ENCODE data around the gene CALD1. TPM values are rescaled to one million over a fixed set of nuclear protein-coding genes. Genes with fewer than 3 reads are reported as not detected.

CALD1 gene
- total RNA-seq, 1 experiment from 2014 or later = 147 TPM

DNA sequence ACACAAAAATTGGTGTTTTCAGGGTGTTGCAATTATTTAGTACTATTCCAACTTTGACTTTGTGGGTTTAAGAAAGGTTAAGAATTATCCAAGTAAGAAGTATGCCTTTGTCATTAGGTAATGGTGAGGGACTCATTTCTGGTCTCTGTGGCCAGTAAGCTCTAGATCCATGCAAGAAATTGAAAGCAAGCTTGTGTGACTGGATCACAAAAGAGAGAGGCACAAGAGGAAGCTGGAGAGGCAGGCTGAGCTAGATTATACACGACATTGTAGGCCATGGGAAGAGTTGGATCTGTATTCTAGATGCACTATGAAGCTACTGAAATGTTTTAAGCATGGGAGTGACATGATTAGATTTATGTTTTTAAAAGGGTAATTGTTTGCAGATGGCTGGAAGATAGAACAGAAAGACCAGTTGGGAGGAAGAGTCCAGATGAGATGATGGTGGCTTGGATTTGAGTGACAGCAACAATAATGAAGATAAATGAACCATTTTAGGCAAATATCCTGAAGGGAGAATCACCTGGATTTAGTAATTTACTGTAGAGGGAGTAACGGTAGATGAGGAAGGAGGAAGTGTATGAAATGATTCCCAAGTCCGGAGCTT lies 50.0 kb downstream of the CALD1 start:
- ChIA-PET CTCF (no interaction called here), POLR2A (interaction anchor here (0.5 to 0.6 kb wide), 2 partner anchors 73 to 118 kb away, joined by 3 read pairs; no protein-coding TSS in a partner anchor)
- H3K36me3 Mint-ChIP-seq = no peaks in the 10 kb centered on the region
- no peaks in the 10 kb centered on the region for H3K4me1 Mint-ChIP-seq
- no peaks in the 10 kb centered on the region for H3K27me3 Mint-ChIP-seq (ENCODE audit: low read depth)
- H3K9me3 Mint-ChIP-seq = no peaks in the 10 kb centered on the region
- no peak overlapping the region for H3K4me3 Mint-ChIP-seq
- H3K27ac Mint-ChIP-seq = peak overlapping the region; percentile 7; the same call in 1 of the 2 replicates
- no peak for ATAC-seq
- TF ChIP-seq, protein P1, sequence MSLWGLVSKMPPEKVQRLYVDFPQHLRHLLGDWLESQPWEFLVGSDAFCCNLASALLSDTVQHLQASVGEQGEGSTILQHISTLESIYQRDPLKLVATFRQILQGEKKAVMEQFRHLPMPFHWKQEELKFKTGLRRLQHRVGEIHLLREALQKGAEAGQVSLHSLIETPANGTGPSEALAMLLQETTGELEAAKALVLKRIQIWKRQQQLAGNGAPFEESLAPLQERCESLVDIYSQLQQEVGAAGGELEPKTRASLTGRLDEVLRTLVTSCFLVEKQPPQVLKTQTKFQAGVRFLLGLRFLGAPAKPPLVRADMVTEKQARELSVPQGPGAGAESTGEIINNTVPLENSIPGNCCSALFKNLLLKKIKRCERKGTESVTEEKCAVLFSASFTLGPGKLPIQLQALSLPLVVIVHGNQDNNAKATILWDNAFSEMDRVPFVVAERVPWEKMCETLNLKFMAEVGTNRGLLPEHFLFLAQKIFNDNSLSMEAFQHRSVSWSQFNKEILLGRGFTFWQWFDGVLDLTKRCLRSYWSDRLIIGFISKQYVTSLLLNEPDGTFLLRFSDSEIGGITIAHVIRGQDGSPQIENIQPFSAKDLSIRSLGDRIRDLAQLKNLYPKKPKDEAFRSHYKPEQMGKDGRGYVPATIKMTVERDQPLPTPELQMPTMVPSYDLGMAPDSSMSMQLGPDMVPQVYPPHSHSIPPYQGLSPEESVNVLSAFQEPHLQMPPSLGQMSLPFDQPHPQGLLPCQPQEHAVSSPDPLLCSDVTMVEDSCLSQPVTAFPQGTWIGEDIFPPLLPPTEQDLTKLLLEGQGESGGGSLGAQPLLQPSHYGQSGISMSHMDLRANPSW (CRISPR knock-in tag; conservative IDR thresholded peaks at IDR 0.05; ENCODE audit: low read depth) = no peak
- no peak for TF ChIP-seq GRHL2 (CRISPR knock-in tag; IDR thresholded peaks at IDR 0.05; ENCODE audit: insufficient replicate concordance, severe bottlenecking)
- TF ChIP-seq, protein P2, sequence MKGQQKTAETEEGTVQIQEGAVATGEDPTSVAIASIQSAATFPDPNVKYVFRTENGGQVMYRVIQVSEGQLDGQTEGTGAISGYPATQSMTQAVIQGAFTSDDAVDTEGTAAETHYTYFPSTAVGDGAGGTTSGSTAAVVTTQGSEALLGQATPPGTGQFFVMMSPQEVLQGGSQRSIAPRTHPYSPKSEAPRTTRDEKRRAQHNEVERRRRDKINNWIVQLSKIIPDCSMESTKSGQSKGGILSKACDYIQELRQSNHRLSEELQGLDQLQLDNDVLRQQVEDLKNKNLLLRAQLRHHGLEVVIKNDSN (CRISPR knock-in tag; IDR thresholded peaks at IDR 0.05) = no peak
- TF ChIP-seq OVOL2 (CRISPR knock-in tag; IDR thresholded peaks at IDR 0.05; ENCODE audit: borderline replicate concordance) = no peak
- TF ChIP-seq, protein P3, sequence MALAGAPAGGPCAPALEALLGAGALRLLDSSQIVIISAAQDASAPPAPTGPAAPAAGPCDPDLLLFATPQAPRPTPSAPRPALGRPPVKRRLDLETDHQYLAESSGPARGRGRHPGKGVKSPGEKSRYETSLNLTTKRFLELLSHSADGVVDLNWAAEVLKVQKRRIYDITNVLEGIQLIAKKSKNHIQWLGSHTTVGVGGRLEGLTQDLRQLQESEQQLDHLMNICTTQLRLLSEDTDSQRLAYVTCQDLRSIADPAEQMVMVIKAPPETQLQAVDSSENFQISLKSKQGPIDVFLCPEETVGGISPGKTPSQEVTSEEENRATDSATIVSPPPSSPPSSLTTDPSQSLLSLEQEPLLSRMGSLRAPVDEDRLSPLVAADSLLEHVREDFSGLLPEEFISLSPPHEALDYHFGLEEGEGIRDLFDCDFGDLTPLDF (CRISPR knock-in tag; IDR thresholded peaks at IDR 0.05) = no peak
- TF ChIP-seq ZNF138 (CRISPR knock-in tag; conservative IDR thresholded peaks at IDR 0.05) = no peak
- TF ChIP-seq, protein P4, sequence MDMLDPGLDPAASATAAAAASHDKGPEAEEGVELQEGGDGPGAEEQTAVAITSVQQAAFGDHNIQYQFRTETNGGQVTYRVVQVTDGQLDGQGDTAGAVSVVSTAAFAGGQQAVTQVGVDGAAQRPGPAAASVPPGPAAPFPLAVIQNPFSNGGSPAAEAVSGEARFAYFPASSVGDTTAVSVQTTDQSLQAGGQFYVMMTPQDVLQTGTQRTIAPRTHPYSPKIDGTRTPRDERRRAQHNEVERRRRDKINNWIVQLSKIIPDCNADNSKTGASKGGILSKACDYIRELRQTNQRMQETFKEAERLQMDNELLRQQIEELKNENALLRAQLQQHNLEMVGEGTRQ (CRISPR knock-in tag; IDR thresholded peaks at IDR 0.05) = no peak
- no peak for TF ChIP-seq ZNF671 (CRISPR knock-in tag; IDR thresholded peaks at IDR 0.05)
- TF ChIP-seq, protein P5, sequence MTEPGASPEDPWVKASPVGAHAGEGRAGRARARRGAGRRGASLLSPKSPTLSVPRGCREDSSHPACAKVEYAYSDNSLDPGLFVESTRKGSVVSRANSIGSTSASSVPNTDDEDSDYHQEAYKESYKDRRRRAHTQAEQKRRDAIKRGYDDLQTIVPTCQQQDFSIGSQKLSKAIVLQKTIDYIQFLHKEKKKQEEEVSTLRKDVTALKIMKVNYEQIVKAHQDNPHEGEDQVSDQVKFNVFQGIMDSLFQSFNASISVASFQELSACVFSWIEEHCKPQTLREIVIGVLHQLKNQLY (CRISPR knock-in tag; IDR thresholded peaks at IDR 0.05) = no peak
- DNase-seq (ENCODE audit: low spot score) = no peak

DNA sequence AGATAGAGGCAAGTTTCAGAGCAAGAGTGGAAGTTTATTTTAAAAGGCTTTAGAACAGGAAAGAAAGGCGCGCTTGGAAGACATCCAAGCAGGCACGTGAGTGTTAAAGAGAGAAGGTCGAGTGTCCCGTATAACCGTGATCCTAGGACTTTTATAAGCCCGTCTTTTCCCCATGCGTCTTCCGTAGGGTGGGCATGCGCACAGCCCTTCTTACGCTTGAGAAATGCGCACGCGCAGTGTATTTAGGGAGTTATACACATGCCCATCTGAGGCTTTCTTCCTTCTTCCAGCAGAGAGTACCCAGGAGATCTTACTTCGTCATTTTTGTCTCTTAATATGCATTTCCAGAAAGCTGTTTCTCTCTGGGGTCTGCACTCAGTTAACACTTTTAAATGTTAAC lies 52.4 kb downstream of the CALD1 start:
- DNase-seq (ENCODE audit: low spot score) = no peak
- Mint-ChIP-seq H3K4me3 (no peak overlapping the region), H3K4me1 (no peaks in the 10 kb centered on the region), H3K9me3 (no peaks in the 10 kb centered on the region), H3K36me3 (no peaks in the 10 kb centered on the region), H3K27me3 (ENCODE audit: low read depth) (no peaks in the 10 kb centered on the region), H3K27ac (no peak overlapping the region)
- ATAC-seq = no peak
- ChIA-PET POLR2A (no interaction called here), CTCF (no interaction called here)
- TF ChIP-seq, protein P6, sequence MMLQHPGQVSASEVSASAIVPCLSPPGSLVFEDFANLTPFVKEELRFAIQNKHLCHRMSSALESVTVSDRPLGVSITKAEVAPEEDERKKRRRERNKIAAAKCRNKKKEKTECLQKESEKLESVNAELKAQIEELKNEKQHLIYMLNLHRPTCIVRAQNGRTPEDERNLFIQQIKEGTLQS (CRISPR knock-in tag; conservative IDR thresholded peaks at IDR 0.05) = no peak
- TF ChIP-seq KAT7 (CRISPR knock-in tag; IDR thresholded peaks at IDR 0.05; ENCODE audit: borderline replicate concordance) (no peak), ZNF121 (CRISPR knock-in tag; IDR thresholded peaks at IDR 0.05) (no peak), NR1H2 (CRISPR knock-in tag; IDR thresholded peaks at IDR 0.05) (no peak), GTF2I (CRISPR knock-in tag; conservative IDR thresholded peaks at IDR 0.05) (no peak), IRF2 (CRISPR knock-in tag; IDR thresholded peaks at IDR 0.05; ENCODE audit: borderline replicate concordance, low read depth) (no peak), PRRX2 (CRISPR knock-in tag; IDR thresholded peaks at IDR 0.05) (no peak), NFE2L1 (CRISPR knock-in tag; IDR thresholded peaks at IDR 0.05) (no peak), SP1 (CRISPR knock-in tag; conservative IDR thresholded peaks at IDR 0.05) (no peak), ESRRA (CRISPR knock-in tag; IDR thresholded peaks at IDR 0.05; ENCODE audit: borderline replicate concordance) (no peak)
- TF ChIP-seq, protein P7, sequence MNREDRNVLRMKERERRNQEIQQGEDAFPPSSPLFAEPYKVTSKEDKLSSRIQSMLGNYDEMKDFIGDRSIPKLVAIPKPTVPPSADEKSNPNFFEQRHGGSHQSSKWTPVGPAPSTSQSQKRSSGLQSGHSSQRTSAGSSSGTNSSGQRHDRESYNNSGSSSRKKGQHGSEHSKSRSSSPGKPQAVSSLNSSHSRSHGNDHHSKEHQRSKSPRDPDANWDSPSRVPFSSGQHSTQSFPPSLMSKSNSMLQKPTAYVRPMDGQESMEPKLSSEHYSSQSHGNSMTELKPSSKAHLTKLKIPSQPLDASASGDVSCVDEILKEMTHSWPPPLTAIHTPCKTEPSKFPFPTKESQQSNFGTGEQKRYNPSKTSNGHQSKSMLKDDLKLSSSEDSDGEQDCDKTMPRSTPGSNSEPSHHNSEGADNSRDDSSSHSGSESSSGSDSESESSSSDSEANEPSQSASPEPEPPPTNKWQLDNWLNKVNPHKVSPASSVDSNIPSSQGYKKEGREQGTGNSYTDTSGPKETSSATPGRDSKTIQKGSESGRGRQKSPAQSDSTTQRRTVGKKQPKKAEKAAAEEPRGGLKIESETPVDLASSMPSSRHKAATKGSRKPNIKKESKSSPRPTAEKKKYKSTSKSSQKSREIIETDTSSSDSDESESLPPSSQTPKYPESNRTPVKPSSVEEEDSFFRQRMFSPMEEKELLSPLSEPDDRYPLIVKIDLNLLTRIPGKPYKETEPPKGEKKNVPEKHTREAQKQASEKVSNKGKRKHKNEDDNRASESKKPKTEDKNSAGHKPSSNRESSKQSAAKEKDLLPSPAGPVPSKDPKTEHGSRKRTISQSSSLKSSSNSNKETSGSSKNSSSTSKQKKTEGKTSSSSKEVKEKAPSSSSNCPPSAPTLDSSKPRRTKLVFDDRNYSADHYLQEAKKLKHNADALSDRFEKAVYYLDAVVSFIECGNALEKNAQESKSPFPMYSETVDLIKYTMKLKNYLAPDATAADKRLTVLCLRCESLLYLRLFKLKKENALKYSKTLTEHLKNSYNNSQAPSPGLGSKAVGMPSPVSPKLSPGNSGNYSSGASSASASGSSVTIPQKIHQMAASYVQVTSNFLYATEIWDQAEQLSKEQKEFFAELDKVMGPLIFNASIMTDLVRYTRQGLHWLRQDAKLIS (CRISPR knock-in tag; IDR thresholded peaks at IDR 0.05; ENCODE audit: borderline replicate concordance) = no peak
- TF ChIP-seq, protein P8, sequence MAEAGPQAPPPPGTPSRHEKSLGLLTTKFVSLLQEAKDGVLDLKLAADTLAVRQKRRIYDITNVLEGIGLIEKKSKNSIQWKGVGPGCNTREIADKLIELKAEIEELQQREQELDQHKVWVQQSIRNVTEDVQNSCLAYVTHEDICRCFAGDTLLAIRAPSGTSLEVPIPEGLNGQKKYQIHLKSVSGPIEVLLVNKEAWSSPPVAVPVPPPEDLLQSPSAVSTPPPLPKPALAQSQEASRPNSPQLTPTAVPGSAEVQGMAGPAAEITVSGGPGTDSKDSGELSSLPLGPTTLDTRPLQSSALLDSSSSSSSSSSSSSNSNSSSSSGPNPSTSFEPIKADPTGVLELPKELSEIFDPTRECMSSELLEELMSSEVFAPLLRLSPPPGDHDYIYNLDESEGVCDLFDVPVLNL (CRISPR knock-in tag; IDR thresholded peaks at IDR 0.05; ENCODE audit: borderline replicate concordance, low read depth) = no peak

Data from WTC11 (cell line).